Measurements from ENCODE around the gene PRR3. TPM values are rescaled to one million over a fixed set of nuclear protein-coding genes. Genes with fewer than 3 reads are reported as not detected.

The PRR3 gene
- total RNA-seq, 4 donors from 2014 or later = 3.8 to 10.6 (median 4.5) TPM

DNA sequence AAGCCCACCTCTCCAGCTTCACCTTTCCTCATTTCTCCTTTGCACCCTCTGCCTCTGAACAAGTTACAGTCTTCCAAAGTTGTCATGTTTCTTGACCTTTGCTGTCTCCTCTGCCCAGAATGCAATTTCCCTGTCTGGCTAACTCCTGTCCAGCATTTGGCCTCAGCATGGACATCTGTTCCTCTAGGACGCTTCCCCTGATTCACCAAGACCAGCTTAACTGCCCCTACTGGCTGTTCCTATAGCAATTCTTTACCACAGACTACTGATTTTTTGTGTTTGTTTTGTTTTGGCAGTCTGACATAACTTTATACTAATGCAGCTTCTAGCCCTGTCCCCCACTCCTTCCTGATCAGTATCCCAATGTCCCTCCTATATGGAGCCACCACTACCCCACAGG, 14.2 kb upstream of the PRR3 start:
- no peaks in the 10 kb centered on the region for H3K27me3 ChIP-seq
- WGBS = 76% methylated on average over 1 of the region's 1 CpG
- H3K27ac ChIP-seq (replicated peaks in 1 of 4) = peak overlapping the region in 1 of 4 donors; percentile 1
- no peak for DNase-seq (ENCODE audit: extremely low spot score)
- intact Hi-C loops (cut with DNase I) = loop anchor here (5.0 kb wide), 1 partner anchor 54 kb away; no protein-coding TSS in a partner anchor
- no peaks in the 10 kb centered on the region for H3K9me3 ChIP-seq
- TF ChIP-seq, protein P1, sequence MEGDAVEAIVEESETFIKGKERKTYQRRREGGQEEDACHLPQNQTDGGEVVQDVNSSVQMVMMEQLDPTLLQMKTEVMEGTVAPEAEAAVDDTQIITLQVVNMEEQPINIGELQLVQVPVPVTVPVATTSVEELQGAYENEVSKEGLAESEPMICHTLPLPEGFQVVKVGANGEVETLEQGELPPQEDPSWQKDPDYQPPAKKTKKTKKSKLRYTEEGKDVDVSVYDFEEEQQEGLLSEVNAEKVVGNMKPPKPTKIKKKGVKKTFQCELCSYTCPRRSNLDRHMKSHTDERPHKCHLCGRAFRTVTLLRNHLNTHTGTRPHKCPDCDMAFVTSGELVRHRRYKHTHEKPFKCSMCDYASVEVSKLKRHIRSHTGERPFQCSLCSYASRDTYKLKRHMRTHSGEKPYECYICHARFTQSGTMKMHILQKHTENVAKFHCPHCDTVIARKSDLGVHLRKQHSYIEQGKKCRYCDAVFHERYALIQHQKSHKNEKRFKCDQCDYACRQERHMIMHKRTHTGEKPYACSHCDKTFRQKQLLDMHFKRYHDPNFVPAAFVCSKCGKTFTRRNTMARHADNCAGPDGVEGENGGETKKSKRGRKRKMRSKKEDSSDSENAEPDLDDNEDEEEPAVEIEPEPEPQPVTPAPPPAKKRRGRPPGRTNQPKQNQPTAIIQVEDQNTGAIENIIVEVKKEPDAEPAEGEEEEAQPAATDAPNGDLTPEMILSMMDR (IDR thresholded peaks at IDR 0.05) = no peak
- no peak for TF ChIP-seq POLR2A (IDR thresholded peaks at IDR 0.05; ENCODE audit: low read depth)
- H3K4me3 ChIP-seq = no peak overlapping the region
- H3K4me1 ChIP-seq = peaks cover 8 to 21% (median 11%) of the 10 kb centered on the region in 4 donors
- peaks cover 17 to 30% (median 25%) of the 10 kb centered on the region in 4 donors for H3K36me3 ChIP-seq

DNA sequence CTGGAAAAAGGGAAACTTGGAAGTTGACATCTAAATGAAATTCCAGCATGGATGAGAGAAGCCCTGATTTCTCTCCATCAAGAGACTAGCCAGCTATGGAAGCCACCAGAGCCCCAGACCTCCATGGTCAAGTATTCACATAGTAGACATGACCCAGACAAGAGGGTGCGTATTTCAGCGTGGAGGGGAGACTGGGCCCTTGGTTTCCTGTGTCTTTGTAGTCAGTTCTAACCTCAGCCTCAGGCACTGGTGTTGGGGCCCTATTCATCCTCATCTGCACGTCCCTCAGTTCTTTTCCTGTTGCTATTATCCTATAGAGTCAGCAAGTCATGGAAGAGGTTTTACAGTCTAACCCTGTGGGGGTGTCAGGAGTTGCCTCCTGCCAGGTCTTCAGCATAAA, 13.3 kb upstream of the PRR3 start:
- Histone ChIP-seq H3K27me3 (no peaks in the 10 kb centered on the region), H3K9me3 (no peaks in the 10 kb centered on the region), H3K4me1 (peaks cover 8 to 21% (median 11%) of the 10 kb centered on the region in 4 donors), H3K36me3 (peaks cover 17 to 39% (median 34%) of the 10 kb centered on the region in 4 donors), H3K4me3 (no peak overlapping the region), H3K27ac (replicated peaks in 1 of 4) (no peak overlapping the region)
- intact Hi-C loops (cut with DNase I) = loop anchor here (5.0 kb wide), 1 partner anchor 53 kb away; no protein-coding TSS in a partner anchor
- TF ChIP-seq EP300 (IDR thresholded peaks at IDR 0.05) (no peak), POLR2AphosphoS5 (IDR thresholded peaks at IDR 0.05) (no peak), POLR2A (IDR thresholded peaks at IDR 0.05; ENCODE audit: low read depth) (no peak)
- TF ChIP-seq, protein P1 (IDR thresholded peaks at IDR 0.05) = no peak
- DNase-seq (ENCODE audit: extremely low spot score) = no peak
- 82% methylated on average over 3 of the region's 3 CpGs for WGBS

- peak overlapping the region in 1 of 4 donors; percentile 13 for H3K27ac ChIP-seq (replicated peaks in 1 of 4)
- peaks cover 8 to 21% (median 11%) of the 10 kb centered on the region in 4 donors for H3K4me1 ChIP-seq
- peaks cover 17 to 48% (median 43%) of the 10 kb centered on the region in 4 donors for H3K36me3 ChIP-seq
- no peak for TF ChIP-seq EP300 (IDR thresholded peaks at IDR 0.05)
- TF ChIP-seq, protein P1 (IDR thresholded peaks at IDR 0.05) = peak; percentile 75 to 84 (median 79)
- intact Hi-C loops (cut with DNase I) = loop anchor here (5.0 kb wide), 1 partner anchor 53 kb away; no protein-coding TSS in a partner anchor
- DNase-seq (ENCODE audit: extremely low spot score) = no peak
- WGBS = 40% methylated on average over 6 of the region's 6 CpGs
- H3K27me3 ChIP-seq = no peaks in the 10 kb centered on the region
- no peak overlapping the region for H3K4me3 ChIP-seq
- no peaks in the 10 kb centered on the region for H3K9me3 ChIP-seq
These were observed 12.3 kb upstream of the PRR3 start for GRCh38 chr6:30544666-30545272.

- 90% methylated on average over 6 of the region's 6 CpGs for WGBS
- Histone ChIP-seq H3K4me1 (peaks cover 0 to 12% (median 6%) of the 10 kb centered on the region in 4 donors), H3K27me3 (no peaks in the 10 kb centered on the region), H3K27ac (replicated peaks in 1 of 4) (no peak overlapping the region), H3K36me3 (peaks cover 30 to 75% (median 70%) of the 10 kb centered on the region in 4 donors), H3K9me3 (no peaks in the 10 kb centered on the region), H3K4me3 (no peak overlapping the region)
- TF ChIP-seq, protein P1 (IDR thresholded peaks at IDR 0.05) = no peak
- no peak for TF ChIP-seq POLR2AphosphoS5 (IDR thresholded peaks at IDR 0.05)
- TF ChIP-seq EP300 (IDR thresholded peaks at IDR 0.05) = no peak
- no peak for TF ChIP-seq POLR2A (IDR thresholded peaks at IDR 0.05; ENCODE audit: low read depth)
- DNase-seq (ENCODE audit: extremely low spot score) = no peak
- intact Hi-C loops (cut with DNase I) = no loop called here
These were observed 9.6 kb upstream of the PRR3 start for GRCh38 chr6:30547454-30547853.

Data from esophagus muscularis mucosa (tissue), 4 donors.